NCI-H2107 (cell line): Measurements from ENCODE around the gene C20orf202.

Experiments used
- DNase-seq: peaks from one replicate; lab custom pipeline; 2025; lab: John Stamatoyannopoulos, UW

C20orf202 gene

DNA sequence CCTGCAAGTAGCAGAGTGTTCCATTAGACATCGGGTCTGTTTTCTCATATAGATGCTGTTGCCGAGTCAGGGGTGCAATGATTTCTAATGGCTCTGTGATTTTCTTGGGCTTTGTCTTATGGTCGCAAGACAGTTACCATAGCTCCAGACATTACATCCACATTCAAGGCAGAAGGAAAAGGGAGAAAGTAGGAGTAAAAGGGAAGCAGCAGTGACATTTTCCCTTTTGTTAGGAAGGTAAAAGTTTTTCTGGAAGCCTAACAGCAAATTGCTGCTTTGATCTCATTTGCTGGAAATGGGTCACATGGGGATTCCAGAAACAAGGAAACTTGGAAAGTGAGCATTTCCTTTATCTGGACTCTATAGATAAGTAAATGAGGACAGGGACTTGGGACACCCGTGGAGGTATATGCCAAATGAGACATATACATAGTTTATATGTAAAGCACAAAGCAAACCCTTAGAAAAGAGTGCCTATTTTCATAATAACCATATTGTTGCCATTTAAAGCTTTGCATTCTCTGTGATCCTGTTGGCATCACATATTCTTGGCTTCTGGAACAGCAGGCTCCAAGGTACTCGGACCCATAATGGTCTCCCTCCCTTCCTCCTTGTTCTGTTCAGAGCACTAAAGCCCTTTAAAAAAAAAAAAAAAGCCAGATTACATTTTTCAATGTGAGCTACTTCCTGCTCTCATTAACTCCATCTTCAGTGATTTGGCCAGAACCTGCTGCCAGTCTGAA lies at the start of gene C20orf202:
C20orf202 (plus strand) TSS at position 693 of the 743 bp plus-strand sequence. CDS start 132 bp downstream, outside the sequence.
- no peak for DNase-seq

DNA sequence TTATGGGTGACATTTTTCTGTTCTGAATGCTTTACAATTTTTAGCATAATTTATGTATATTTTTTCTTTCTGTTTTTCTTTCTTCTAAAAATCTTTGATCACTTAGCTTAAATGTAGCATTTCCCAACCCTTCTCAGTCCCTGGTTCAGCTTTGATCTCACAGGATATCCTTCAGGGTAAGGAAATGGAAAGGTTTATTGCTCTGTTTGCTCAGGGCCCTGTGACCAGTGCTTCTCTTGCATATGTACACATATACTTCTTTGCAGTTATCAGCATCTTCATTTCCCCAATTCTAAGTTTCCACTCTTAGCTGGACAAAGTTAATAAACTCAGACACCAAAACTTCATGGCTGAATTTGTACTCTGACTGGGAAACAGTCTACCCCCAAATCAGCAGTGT lies 49.0 kb upstream of the C20orf202 start:
- DNase-seq: no peak

DNA sequence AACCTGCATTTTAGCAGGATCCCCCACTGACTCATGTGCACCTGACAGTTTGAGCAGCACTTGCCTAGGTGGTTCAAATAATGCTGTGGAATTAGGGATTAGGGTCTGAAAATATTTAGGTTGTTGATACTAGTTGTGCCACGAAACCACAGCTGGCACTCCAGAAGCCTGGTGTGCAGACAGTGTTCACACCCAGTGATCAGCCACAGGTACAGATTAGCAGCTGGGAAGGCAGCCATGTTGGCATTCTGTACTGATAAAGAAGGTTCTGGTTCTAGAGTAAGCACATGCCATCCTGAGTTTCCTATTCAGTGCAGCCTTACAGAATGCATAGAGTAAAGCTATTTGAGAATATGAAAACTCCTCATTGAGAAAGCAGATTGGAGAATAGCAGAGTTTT lies 48.6 kb upstream of the C20orf202 start:
- no peak for DNase-seq

DNA sequence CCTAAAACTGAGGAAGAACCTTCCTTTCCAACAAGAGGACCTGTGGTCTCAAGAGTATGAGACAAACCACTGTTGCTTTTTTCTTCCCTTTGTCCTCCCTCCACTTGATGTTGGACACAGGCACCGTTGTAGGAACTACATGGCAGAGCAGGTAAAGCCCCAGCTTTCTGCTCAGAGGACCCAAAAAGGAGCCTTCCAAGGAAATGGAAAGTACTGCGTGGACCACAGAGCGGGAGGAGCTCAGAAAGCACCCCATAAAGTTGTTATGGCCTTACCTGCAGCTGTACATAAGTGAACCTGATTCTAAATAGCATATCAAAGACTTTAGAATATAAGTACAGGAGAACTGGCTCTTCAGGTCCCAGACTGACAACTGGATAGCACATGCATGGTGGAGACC lies 47.9 kb upstream of the C20orf202 start:
- no peak for DNase-seq

DNA sequence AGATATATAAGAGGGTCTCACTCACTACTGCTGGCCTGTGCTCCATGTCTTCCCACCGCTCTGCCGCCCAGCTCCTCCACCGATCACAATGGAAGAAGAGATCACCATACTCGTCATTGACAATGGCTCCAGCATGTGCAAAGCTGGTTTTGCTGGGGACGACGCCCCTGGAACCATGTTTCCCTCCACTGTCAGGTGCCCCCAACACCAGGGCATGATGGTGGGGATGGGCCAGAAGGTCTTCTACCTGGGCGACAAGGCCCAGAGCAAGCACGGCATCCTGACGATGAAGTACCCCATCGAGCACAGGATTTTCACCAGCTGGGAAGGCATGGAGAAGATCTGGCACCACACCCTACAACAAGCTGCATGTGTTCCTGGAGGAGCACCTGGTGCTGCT lies 42.8 kb upstream of the C20orf202 start:
- no peak for DNase-seq

DNA sequence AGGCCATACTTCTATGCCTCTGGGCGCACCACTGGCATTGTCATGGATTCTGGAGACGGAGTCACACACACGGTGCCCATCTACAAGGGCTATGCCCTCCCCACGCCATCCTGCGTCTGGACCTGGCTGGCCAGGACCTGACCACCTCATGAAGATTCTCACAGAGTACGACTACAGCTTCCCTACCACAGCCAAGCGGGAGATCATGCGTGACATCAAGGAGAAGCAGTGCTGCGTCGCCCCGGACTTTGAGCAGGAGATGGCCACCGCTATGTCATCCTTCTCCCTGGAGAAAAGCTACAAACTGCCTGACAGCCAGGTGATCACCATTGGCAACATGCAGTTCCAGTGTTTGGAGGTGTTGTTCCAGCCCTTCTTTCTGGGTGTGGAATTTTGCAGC lies 42.3 kb upstream of the C20orf202 start:
- no peak for DNase-seq

DNA sequence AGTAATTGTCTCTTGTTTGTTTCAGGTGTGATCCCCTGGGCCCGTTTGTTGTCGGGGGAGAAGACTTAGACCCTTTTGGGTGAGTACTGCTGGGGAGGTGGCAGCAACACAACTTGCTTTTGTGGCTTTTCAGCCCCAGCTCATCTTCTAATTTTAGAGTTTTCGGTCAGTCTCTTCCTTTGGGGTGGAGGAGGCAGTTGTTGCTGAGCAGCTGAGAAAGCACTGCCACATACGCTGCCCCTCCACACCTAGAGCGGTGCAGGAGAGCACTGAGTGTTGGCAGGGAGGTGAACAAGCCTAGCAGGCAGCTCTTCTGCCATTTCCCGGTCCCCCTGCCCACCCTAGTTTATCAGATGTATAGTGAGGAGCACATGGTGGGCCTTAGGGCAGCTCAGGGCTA lies 40.1 kb upstream of the C20orf202 start:
- no peak for DNase-seq

DNA sequence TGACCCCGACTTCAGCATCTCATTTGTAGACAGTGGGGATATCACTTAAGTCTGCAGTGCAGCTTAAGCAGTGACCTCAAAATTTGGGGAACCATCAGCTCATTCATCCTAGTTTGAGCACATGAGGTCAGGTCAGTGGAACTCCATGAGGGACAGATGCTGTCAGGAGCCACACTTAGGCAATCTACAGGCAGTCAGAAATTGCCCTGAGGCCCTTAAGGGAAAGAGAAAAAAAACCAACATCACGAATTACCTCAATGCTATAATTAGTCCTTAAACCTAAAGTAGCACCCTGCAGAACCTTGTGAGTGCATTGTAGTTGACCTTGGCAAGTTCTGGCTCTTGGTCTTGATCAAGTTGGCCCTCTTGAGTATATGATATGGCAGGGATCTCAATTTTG lies 39.6 kb upstream of the C20orf202 start:
- DNase-seq: no peak

DNA sequence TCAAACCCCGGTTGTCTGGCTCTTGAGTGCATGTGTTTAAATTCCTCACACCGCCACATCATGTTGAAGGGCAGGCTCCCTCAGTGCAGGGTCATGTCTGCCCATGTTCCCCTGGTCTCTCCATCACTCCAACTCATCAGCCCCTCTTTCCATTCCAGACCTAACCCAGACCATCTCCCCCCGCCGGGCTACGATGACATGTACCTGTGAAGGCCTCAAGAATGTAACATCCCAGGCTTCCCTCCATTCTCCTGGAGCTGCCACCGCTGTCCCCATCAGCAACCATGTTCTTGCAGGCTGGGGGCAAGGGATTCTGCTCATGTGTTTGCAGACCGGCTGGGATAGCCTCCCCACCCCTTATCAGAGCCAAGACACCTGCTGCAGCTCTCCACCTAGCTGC lies 38.4 kb upstream of the C20orf202 start:
- DNase-seq: no peak

DNA sequence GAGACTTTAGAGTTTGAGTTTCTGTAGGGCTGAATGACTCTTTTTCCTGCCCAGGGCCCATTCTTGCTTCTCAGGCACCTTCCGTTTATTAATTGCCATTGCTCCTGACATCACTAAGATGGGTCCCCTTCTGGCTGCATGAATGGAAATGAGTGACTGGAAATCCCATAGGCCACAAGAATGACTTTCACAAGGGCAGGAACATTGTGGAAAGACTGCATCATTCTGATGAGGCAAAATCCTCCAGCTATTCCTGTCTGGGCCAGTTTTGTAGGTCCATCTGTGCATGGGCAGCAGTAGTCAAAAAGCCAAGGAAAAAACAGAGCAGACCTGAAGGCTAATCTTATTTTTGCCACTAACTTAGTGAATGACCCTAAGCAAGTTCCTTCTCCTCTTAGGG lies 37.7 kb upstream of the C20orf202 start:
- no peak for DNase-seq

DNA sequence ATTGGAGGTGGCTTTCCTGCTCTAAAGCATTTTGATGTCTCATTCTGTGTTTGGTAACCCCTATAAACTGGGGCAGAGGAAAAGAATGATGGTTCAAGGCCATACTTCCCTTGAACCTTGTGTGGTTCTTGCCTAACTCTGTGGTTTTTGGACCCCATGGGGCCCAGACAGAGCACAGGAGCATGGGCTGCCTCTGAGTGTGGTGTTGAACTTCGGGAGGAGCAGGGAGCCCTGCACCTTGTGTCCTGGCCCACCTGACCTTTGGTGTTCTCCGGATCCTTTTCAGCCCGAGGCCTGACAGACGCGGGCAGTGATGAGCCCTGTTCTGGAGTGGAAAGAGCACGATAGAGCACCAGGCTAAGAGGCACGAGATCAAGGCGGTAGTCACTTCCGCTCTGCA lies 37.3 kb upstream of the C20orf202 start:
- no peak for DNase-seq

DNA sequence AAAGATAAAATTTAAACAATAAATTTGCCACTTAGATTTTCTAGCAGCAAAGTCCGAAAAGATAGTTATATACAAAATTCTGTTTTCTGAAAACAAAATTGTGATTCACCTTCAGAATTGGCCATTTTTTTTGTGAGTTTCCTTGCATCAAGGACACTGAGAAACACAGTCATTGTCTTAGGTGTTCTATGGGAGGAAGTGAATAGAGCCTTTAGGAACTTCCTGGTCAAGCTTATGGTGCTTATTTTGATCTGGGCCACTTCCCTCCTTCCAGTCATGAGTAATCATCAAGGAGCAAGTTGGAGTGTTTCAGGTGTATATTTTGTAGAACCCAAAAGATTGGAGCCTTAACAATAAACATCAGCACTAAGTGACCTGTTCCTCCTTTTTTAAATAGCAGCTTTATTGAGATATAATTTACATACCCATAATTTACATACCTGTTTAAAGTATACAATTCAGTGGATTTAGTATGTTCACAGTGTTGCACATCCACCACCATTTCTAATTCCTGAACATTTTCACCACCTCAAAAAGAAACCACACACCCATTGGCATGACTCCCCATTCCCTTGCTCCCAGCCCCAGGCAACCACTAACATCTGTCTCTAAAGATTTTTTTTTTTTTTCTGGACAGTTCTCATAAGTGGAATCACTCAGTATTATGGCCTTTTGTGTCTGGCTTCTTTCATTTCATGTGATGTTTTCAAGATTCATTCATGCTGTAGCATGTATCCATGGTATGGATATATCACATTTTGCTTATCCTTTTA lies 36.1 kb upstream of the C20orf202 start:
- no peak for DNase-seq

DNA sequence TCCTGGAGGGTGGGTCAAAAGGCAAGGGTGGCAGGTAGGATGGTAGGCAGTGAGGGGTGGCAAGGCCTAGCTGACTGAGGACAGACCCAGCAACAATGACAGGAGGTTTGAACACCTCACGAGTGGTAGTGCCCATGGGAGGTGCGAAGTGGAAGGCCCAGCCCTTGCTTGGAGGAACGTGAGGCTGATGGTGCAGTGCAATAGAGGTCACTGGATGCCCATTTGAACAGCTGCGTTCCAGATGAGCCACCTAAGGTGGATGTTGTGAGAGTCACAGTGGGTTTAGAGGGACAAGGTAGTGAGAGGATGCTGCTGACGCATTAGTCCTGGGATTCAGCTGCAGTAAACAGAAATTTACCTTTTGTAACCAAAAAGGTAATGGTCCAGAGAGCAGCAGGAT lies 34.0 kb upstream of the C20orf202 start:
- DNase-seq: no peak

DNA sequence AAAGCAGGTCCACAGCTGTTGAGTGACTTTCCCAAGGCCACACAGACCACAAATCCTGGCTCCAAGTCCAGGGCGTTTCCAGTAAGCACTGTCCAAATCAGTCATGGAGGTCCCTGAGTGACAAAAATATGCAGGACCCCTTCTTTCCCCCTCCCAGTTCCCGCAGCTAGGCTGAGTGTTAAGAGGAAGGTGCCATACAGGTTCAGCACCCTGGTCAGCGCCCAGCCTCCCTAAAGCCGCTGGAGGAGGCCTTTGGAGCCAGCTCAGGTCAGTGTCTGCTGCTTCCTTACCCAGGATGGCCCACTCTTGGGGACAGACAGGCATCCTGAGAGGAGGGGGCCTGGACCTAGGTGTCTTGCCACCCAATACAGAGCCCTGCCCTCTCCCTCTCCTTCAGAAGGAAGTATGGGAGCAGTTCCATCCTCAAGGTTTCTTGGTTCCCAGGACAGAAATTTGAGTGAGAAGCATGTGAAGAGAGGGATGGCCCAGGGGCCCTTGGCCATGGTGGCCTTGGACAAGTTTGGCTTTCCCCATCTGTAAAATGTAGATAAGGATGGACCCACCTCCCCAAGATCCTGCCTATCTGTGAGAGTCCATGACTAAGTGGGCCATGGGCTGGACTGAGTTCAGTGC lies 31.7 kb upstream of the C20orf202 start:
- no peak for DNase-seq

DNA sequence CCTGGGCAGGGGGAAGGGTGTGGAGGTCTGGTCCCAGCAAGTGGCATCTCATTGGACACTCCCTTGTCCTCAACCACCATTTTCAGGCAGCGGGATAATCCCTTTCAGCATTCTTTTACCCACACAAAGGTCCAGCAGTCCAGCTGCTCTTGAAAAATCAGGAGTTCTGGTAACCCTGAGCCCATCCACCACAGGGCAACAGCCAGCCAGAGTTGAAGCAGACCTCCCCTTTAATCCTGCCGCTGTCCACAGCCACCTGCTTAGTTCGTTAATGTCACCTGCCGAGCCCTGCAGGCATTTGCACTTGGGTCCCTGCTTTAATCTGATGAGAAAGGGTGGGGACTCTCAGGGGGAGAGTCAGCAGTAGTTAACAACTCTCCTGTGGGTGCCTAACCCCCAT lies 29.6 kb upstream of the C20orf202 start:
- no peak for DNase-seq

DNA sequence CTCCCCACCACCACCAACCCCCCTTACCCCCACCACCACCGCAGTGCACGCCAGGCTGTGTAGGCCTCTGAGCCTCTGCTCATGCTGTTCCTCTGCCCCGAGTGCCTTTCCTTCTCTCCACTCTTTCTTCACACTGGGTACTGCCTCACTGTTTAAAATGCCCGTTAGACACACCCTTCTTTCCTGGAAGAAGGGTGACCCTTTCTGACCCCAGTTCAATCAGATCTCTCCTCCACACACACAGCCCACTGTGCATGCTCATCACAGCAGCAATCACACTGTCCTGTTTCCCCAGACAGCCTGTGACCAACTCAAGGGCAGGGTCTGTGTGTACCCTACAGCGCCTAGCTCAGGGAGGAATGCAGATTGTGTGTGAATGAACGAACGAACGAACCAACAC lies 28.5 kb upstream of the C20orf202 start:
- no peak for DNase-seq

DNA sequence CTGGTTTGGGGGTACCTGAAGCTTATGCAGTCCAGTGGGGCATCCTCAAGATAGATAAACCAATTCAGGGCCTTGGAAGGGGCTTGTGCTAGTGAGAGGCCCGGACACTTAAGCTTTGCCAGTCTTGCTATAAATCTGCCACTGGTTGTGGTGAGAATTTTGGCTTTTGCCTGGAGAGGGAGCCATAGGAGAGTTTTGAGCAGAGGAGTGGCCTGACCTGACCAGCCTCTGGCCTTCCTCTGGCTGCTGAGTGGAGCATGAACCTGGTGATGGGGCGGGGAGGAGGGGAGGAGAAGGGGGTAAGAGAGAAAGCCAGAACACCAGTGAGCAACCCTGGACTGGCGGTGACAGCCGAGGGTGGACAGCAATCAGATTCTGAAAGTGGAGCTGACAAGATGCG lies 25.6 kb upstream of the C20orf202 start:
- no peak for DNase-seq

DNA sequence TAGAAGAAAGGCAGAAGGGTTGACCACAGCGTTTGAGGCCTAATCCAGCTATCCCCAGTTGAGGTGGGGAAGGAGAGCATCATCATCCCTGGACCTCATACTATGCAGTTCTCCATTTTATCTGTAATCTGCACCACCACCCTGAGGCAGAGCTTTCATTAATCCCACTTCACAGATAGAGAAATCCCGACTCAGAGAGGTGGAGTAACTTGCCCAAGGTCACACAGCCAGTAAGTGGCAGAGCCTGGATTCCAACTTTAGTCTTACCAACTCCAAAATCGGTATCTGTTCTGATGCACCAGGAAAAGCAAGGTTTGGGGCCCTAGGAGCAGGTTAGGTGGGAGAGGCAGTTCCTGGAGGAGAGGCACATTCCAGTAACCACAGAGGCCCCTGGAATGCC lies 25.2 kb upstream of the C20orf202 start:
- no peak for DNase-seq

DNA sequence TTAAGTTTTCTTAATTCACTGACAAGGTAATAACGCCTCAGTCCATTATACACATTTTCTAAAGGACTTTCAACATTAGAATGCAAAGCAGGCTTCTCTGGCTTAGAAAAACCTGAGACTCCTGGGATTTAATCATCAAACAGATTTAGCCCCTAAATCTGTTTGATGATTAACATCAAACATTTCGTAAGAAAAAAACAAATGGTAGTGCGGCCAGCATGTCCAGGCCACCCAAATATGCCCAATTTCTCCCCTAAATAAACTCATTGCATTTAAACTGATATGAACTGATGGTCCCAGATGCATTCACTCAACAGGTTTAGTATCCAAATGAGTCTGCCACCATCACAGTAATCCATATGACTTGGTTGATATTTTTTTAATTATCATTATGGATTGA lies 24.6 kb upstream of the C20orf202 start:
- no peak for DNase-seq

DNA sequence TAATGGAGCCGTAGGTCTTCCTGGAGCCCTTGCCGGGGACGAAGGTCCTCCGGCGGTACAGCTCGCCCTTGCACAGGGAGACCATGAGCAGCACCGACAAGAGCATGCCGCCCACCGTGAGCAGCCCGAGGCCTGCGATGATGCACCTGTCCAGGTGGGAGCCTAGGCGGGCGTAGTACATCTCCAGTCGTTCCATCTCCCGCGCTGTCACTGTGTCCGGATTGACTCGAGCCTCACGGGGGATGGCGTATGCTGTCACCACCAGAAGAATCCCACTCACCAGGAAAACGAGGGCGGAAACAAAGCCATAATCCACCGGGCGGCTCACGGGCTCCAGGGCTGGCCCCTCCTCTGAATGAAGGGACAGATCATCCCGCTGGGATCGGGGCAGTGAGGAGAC lies 22.3 kb upstream of the C20orf202 start:
- DNase-seq: no peak

DNA sequence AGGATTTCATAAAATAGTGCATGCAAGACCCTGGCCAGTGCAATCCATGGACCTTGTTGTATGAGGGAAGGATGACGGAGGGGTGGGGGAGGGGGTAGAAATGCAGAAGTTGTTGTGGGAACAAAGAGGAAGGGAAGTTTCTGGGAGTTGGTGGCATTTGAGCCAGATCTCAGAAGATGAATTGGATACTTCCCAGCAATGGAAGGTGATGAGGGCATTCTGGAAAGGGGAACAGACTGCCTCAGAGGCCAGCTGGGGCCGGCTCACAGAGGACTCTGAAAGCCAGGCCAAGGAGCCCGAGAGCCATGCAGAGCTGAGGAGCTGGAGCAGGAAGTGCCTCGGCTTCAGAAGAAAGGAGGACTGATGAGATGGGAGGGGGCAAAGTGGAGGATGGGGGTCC lies 21.1 kb upstream of the C20orf202 start:
- DNase-seq: no peak

DNA sequence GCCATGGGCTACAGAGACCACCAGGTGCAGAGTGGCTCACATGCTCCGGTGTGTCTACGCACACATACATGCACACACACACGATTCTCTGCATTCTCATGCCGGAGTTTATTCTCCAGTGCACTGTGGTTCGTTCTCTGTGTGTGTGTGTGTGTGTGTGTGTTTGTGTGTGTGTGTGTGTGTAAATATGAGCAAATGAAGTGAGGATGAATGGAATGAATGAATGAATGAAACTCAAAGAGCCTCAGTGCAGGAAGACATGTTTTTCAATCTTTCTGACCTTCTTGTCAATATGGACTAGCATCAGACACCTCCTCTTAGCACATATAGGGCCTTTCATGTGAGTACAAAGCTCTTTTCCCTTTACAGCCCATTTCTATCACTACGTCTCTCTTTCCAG lies 20.1 kb upstream of the C20orf202 start:
- no peak for DNase-seq

DNA sequence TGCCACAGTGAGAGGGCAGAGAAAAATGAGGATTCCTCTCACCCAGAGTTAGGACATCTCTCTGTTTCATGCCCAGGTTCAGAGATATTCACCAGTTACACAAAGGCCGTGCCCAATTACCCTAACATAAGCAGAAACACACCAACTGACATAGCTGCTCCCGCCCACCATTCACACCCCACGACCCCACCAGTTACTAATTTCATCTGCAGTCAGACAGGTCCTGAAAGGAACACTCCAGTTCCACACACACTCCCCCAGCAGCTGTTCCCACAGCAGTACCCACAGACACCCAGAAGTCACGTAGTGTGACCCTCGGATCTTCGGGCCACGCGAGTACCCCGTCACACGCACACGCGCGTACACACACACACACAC lies 19.0 kb upstream of the C20orf202 start:
- DNase-seq: no peak
